ENCODE results near the gene HMGB1. TPM values are rescaled to one million over a fixed set of nuclear protein-coding genes. Genes with fewer than 3 reads are reported as not detected.

HMGB1 gene
- polyA plus RNA-seq, 2 of the 4 experiments (the other 2 are of a cell fraction): 353 to 641 TPM

- TF ChIP-seq E2F6 (IDR thresholded peaks at IDR 0.05; ENCODE audit: borderline replicate concordance, low read depth) (peak; percentile 91), CBX8 (IDR thresholded peaks at IDR 0.05) (no peak), JUN (IDR thresholded peaks at IDR 0.05) (no peak; a peak in 1 of 5 replicates), FOSB (CRISPR knock-in tag; IDR thresholded peaks at IDR 0.05) (no peak), PHF8 (IDR thresholded peaks at IDR 0.05; ENCODE audit: borderline replicate concordance, low read depth) (no peak), MAZ (IDR thresholded peaks at IDR 0.05; ENCODE audit: borderline replicate concordance, low read depth, low read length) (no peak), ZNF302 (CRISPR knock-in tag; IDR thresholded peaks at IDR 0.05) (no peak), HOXB5 (CRISPR knock-in tag; IDR thresholded peaks at IDR 0.05) (no peak)
Measured at GRCh38 chr13:30408319-30409101, 57.2 kb downstream of the HMGB1 start (continued).

GRCh38 chr13:30406779-30407416, 58.8 kb downstream of the HMGB1 start:
- TF ChIP-seq SREBF2 (IDR thresholded peaks at IDR 0.05): no peak
- no peak for TF ChIP-seq ZFP36 (IDR thresholded peaks at IDR 0.05; ENCODE audit: borderline replicate concordance, partially characterized antibody)
- TF ChIP-seq ESRRA (IDR thresholded peaks at IDR 0.05; ENCODE audit: borderline replicate concordance, low read length): no peak
- TF ChIP-seq HMGXB4 (CRISPR knock-in tag; IDR thresholded peaks at IDR 0.05; ENCODE audit: borderline replicate concordance): no peak
- no peak for TF ChIP-seq CHD4 (IDR thresholded peaks at IDR 0.05; ENCODE audit: borderline replicate concordance)
- no peak for TF ChIP-seq FOSB (CRISPR knock-in tag; IDR thresholded peaks at IDR 0.05)
- TF ChIP-seq EHF (CRISPR knock-in tag; IDR thresholded peaks at IDR 0.05): no peak
- TF ChIP-seq FOSL2 (IDR thresholded peaks at IDR 0.05): no peak
- TF ChIP-seq FOSL2 (CRISPR knock-in tag; IDR thresholded peaks at IDR 0.05): no peak
- TF ChIP-seq CTCF (IDR thresholded peaks at IDR 0.05): no peak
- TF ChIP-seq RNF2 (IDR thresholded peaks at IDR 0.05; ENCODE audit: borderline replicate concordance, low read depth): no peak
- TF ChIP-seq POLR2AphosphoS2 (conservative IDR thresholded peaks at IDR 0.05; ENCODE audit: low read length): no peak
- no peak for TF ChIP-seq CBX2 (IDR thresholded peaks at IDR 0.05; ENCODE audit: borderline replicate concordance, low read depth)
- no peak overlapping the region for H3K4me2 ChIP-seq
- H3K4me1 ChIP-seq: peaks cover 16% of the 10 kb centered on the region; the same call in 2 of the 3 replicates
- H3K9me3 ChIP-seq: no peaks in the 10 kb centered on the region
- ATAC-seq: no peak
- POLR2A ChIA-PET: interaction anchor here (0.9 to 3.2 kb wide), 2 partner anchors 12 to 15 kb away, joined by 4 to 13 read pairs; partner anchors contain the start of gene UBE2L5
- FAIRE-seq: no peak
- WGBS (ENCODE audit: missing lambda C conversion rate): 92% methylated on average over 8 of the region's 8 CpGs
- CTCF ChIA-PET: interaction anchor here (0.6 to 3.1 kb wide), 11 partner anchors 13 to 458 kb away, joined by 3 to 15 read pairs (median 4); no protein-coding TSS in a partner anchor
- no peak overlapping the region for H3K27ac ChIP-seq
- DNase-seq (ENCODE audit: low read depth in 1 of 2, low spot score in 1 of 2): no peak
- no peak overlapping the region for H3K4me3 ChIP-seq

Other genes with a start within 250 kb of the HMGB1 start
- gene KATNAL1, start 158.4 kb downstream of the HMGB1 start, polyA plus RNA-seq (2011; rRNA removed): 9.7 and 10.5 TPM in 2 replicates
- gene KATNAL1, start 158.4 kb downstream of the HMGB1 start, polyA plus RNA-seq (2017; fragmentation: RNase III; extraction: RNeasy Plus Mini Kit Qiagen cat#74134 plus additional on column Dnase treatment): 7.7 to 8.6 TPM (median 7.9 TPM) in 3 replicates
- gene UBE2L5, start 43.4 kb downstream of the HMGB1 start, polyA plus RNA-seq (2011; rRNA removed): 0.48 TPM in 1 of 2 replicates, not detected in the other
- gene UBE2L5, start 43.4 kb downstream of the HMGB1 start, polyA plus RNA-seq (2017; fragmentation: RNase III; extraction: RNeasy Plus Mini Kit Qiagen cat#74134 plus additional on column Dnase treatment): 0.31 to 0.53 TPM (median 0.33 TPM) in 3 replicates
- 22.7 and 23.0 TPM in 2 replicates for gene USPL1, start 152.0 kb upstream of the HMGB1 start, polyA plus RNA-seq (2011; rRNA removed)
- 7.4 to 8.1 TPM (median 7.6 TPM) in 3 replicates for gene USPL1, start 152.0 kb upstream of the HMGB1 start, polyA plus RNA-seq (2017; fragmentation: RNase III; extraction: RNeasy Plus Mini Kit Qiagen cat#74134 plus additional on column Dnase treatment)